HEK293 (cell line): ENCODE results near the gene NLGN1.

Experiments used
- CTCF ChIA-PET: fragments of 350-600 bp; formaldehyde crosslinking; extraction: SDS; loops from one replicate; lab custom pipeline; 2021; ENCODE audit warnings: antibody characterized with exemption; lab: Yijun Ruan, JAX
- POLR2A ChIA-PET: fragments of 300-600 bp; formaldehyde crosslinking; extraction: SDS; loops from one replicate; lab custom pipeline; 2020; ENCODE audit warnings: antibody characterized with exemption, inconsistent platforms; lab: Yijun Ruan, JAX
- H3K27ac ChIP-seq: fragments of 200-500 bp; sonication (Bioruptor generic); 2 replicates; pipeline ENCODE4 v1.5.1; 2014; ENCODE audit warnings: low read depth, low read length, control low read depth, inconsistent platforms; ENCODE audit errors: extremely low read depth
- H3K36me3 ChIP-seq, 2 experiments: fragments of 200-500 bp in 1 of 2; sonication (Bioruptor generic) in 1 of 2; 1 replicate in 1 of 2; 2 replicates in 1 of 2; pipeline ENCODE4 v1.5.1; 2014 to 2017; ENCODE audit warnings: inconsistent platforms in 2 of 2, low read length in 2 of 2; ENCODE audit not compliant: control insufficient read depth in 2 of 2, insufficient read depth in 1 of 2
- H3K4me1 ChIP-seq: fragments of 200-500 bp; sonication (Bioruptor generic); 2 replicates; pipeline ENCODE4 v1.5.1; 2014; ENCODE audit warnings: mild to moderate bottlenecking, low read length, inconsistent platforms; ENCODE audit not compliant: control insufficient read depth, insufficient read depth
- H3K4me3 ChIP-seq: 2 replicates; pipeline ENCODE4 v1.5.1; 2011; ENCODE audit warnings: low read depth, mild to moderate bottlenecking, control low read depth, low read length, moderate library complexity
- H3K9me3 ChIP-seq: fragments of 200-500 bp; sonication (Bioruptor generic); 2 replicates; pipeline ENCODE4 v1.5.1; 2014; ENCODE audit warnings: low read depth, low read length, inconsistent platforms; ENCODE audit not compliant: control insufficient read depth, insufficient read depth
- CTCF ChIP-seq: fragments of 450-650 bp; formaldehyde crosslinking; IDR thresholded peaks from 2 replicates; pipeline ENCODE4 v1.5.1; 2016; ENCODE audit warnings: missing biosample characterization, missing genetic modification characterization
- ELK4 ChIP-seq: IDR thresholded peaks from 2 replicates; pipeline ENCODE4 v1.6.1; 2011; ENCODE audit warnings: mild to moderate bottlenecking, low read depth, low read length, borderline replicate concordance
- GLIS1 ChIP-seq: fragments of 450-650 bp; formaldehyde crosslinking; IDR thresholded peaks from 2 replicates; pipeline ENCODE4 v1.5.1; 2016; ENCODE audit warnings: missing biosample characterization, missing genetic modification characterization
- HIC1 ChIP-seq: fragments of 450-650 bp; formaldehyde crosslinking; IDR thresholded peaks from 2 replicates; pipeline ENCODE4 v1.5.1; 2016; ENCODE audit warnings: missing biosample characterization, missing genetic modification characterization
- HOXA7 ChIP-seq: sonication (generic); formaldehyde crosslinking; IDR thresholded peaks from 2 replicates; pipeline ENCODE4 v1.8.1; 2022; ENCODE audit warnings: missing genetic modification reagents, borderline replicate concordance
- TRIM28 ChIP-seq: IDR thresholded peaks from 2 replicates; pipeline ENCODE4 v1.6.1; 2011; ENCODE audit warnings: low read length, control low read depth, borderline replicate concordance
- ZBTB21 ChIP-seq: fragments of 450-650 bp; formaldehyde crosslinking; IDR thresholded peaks from 2 replicates; pipeline ENCODE4 v1.5.1; 2017; ENCODE audit warnings: missing biosample characterization, missing genetic modification characterization
- ZBTB26 ChIP-seq: fragments of 450-650 bp; formaldehyde crosslinking; optimal IDR thresholded peaks from 2 replicates; pipeline ENCODE3; 2016; ENCODE audit warnings: missing biosample characterization, mild to moderate bottlenecking, missing genetic modification characterization
- ZNF114 ChIP-seq: fragments of 450-650 bp; formaldehyde crosslinking; IDR thresholded peaks from 2 replicates; pipeline ENCODE4 v1.5.0; 2017; ENCODE audit warnings: missing biosample characterization, missing genetic modification characterization
- ZNF2 ChIP-seq: fragments of 450-650 bp; formaldehyde crosslinking; IDR thresholded peaks from 2 replicates; pipeline ENCODE4 v1.5.1; 2016; ENCODE audit warnings: missing biosample characterization, missing genetic modification characterization
- ZNF223 ChIP-seq: fragments of 450-650 bp; formaldehyde crosslinking; IDR thresholded peaks from 2 replicates; pipeline ENCODE4 v1.5.1; 2016; ENCODE audit warnings: missing biosample characterization, missing genetic modification characterization
- ZNF280D ChIP-seq: fragments of 450-650 bp; formaldehyde crosslinking; IDR thresholded peaks from 2 replicates; pipeline ENCODE4 v1.5.1; 2016; ENCODE audit warnings: missing biosample characterization, missing genetic modification characterization
- ZNF585B ChIP-seq: fragments of 450-650 bp; formaldehyde crosslinking; IDR thresholded peaks from 2 replicates; pipeline ENCODE4 v1.5.1; 2016; ENCODE audit warnings: missing biosample characterization, missing genetic modification characterization
- ZNF654 ChIP-seq: fragments of 450-650 bp; formaldehyde crosslinking; IDR thresholded peaks from 2 replicates; pipeline ENCODE4 v1.5.1; 2016; ENCODE audit warnings: low read depth, missing biosample characterization, missing genetic modification characterization
- ZNF704 ChIP-seq: fragments of 450-650 bp; formaldehyde crosslinking; IDR thresholded peaks from 2 replicates; pipeline ENCODE4 v1.5.1; 2016; ENCODE audit warnings: missing biosample characterization, missing genetic modification characterization
- ZNF768 ChIP-seq: fragments of 450-650 bp; formaldehyde crosslinking; IDR thresholded peaks from 2 replicates; pipeline ENCODE4 v1.5.1; 2018; ENCODE audit warnings: missing biosample characterization, mild to moderate bottlenecking, missing genetic modification characterization

NLGN1 gene

GRCh38 chr3:174122411-174122810, 724.9 kb downstream of the NLGN1 start:
- no peak for TF ChIP-seq ZNF280D (tag by site-specific recombination)
- TF ChIP-seq HIC1 (tag by site-specific recombination), result no peak
- no peak for TF ChIP-seq HOXA7 (CRISPR knock-in tag)
- no peak for TF ChIP-seq ZNF704 (tag by site-specific recombination)
- TF ChIP-seq ZBTB26 (tag by site-specific recombination), result no peak
- no peak for TF ChIP-seq ZNF114 (tag by site-specific recombination)
- no peak for TF ChIP-seq ZNF223 (tag by site-specific recombination)
- TF ChIP-seq TRIM28, result no peak
- POLR2A ChIA-PET, result no interaction called here
- CTCF ChIA-PET, result no interaction called here
- Histone ChIP-seq H3K9me3 (no peaks in the 10 kb centered on the region), H3K4me3 (no peak overlapping the region), H3K4me1 (no peaks in the 10 kb centered on the region), H3K27ac (no peak overlapping the region), H3K36me3 (no peaks in the 10 kb centered on the region)

GRCh38 chr3:174125267-174125824, 727.8 kb downstream of the NLGN1 start:
- Histone ChIP-seq H3K9me3 (no peaks in the 10 kb centered on the region), H3K4me1 (no peaks in the 10 kb centered on the region), H3K27ac (no peak overlapping the region), H3K36me3 (no peaks in the 10 kb centered on the region), H3K4me3 (no peak overlapping the region)
- POLR2A ChIA-PET, result no interaction called here
- CTCF ChIA-PET, result interaction anchor here (0.5 to 1.0 kb wide), 4 partner anchors 10 to 996 kb away, joined by 3 to 6 read pairs (median 3); no protein-coding TSS in a partner anchor
- TF ChIP-seq ZBTB21 (tag by site-specific recombination), result no peak
- TF ChIP-seq ZNF2 (tag by site-specific recombination), result 0 out of 2 replicates have a peak, but pooled peaks have one; percentile 41
- TF ChIP-seq ELK4, result no peak
- TF ChIP-seq GLIS1 (tag by site-specific recombination), result peak; percentile 15; the same call in 1 of the 2 replicates
- no peak for TF ChIP-seq ZNF768 (tag by site-specific recombination)
- 0 out of 2 replicates have a peak, but pooled peaks have one; percentile 28 for TF ChIP-seq CTCF (tag by site-specific recombination)
- no peak for TF ChIP-seq ZNF585B (tag by site-specific recombination)
- peak; percentile 88 for TF ChIP-seq ZNF654 (tag by site-specific recombination)
